ENCODE data around the gene AFF3.

GRCh38 chr2:99786636-99787390 lies 355.6 kb downstream of the AFF3 start:
- TF ChIP-seq CTCF (IDR thresholded peaks at IDR 0.05) (no peak), POLR2A (IDR thresholded peaks at IDR 0.05) (no peak)
